Measurements from ENCODE around the gene PLCB1.
A peak's percentile ranks its signal among the peaks of the same experiment; 100 is the strongest.

The PLCB1 gene

GRCh38 chr20:8213831-8214587 lies 81.9 kb downstream of the PLCB1 start:
- Histone ChIP-seq H3K27ac (ENCODE audit: low read length) (no peak overlapping the region), H3K4me3 (ENCODE audit: low read depth in 1 of 2, low read length in 2 of 2) (no peak overlapping the region)

GRCh38 chr20:8215361-8215781 lies 83.3 kb downstream of the PLCB1 start:
- no peak overlapping the region for H3K27ac ChIP-seq (ENCODE audit: low read length)

More at GRCh38 chr20:8213831-8214587, 81.9 kb downstream of the PLCB1 start:
- no peaks in the 10 kb centered on the region for H3K9me3 ChIP-seq (ENCODE audit: control insufficient read depth in 1 of 2, low read length in 2 of 2)
- no peaks in the 10 kb centered on the region for H3K36me3 ChIP-seq (ENCODE audit: control insufficient read depth in 1 of 2, insufficient read depth in 2 of 2, low read length in 2 of 2)
- H3K27me3 ChIP-seq (ENCODE audit: low read depth, low read length): no peaks in the 10 kb centered on the region
- peaks cover 8 to 18% of the 10 kb centered on the region in 2 donors for H3K4me1 ChIP-seq (ENCODE audit: control insufficient read depth in 1 of 2, insufficient read depth in 2 of 2, low read length in 2 of 2)

GRCh38 chr20:8216375-8217200 lies 84.5 kb downstream of the PLCB1 start:
- Histone ChIP-seq H3K4me1 (ENCODE audit: control insufficient read depth in 1 of 2, insufficient read depth in 2 of 2, low read length in 2 of 2) (peaks cover 8 to 25% of the 10 kb centered on the region in 2 donors), H3K27ac (ENCODE audit: low read length) (peak overlapping the region; percentile 7), H3K4me3 (ENCODE audit: low read depth in 1 of 2, low read length in 2 of 2) (no peak overlapping the region), H3K36me3 (ENCODE audit: control insufficient read depth in 1 of 2, insufficient read depth in 2 of 2, low read length in 2 of 2) (no peaks in the 10 kb centered on the region), H3K9me3 (ENCODE audit: control insufficient read depth in 1 of 2, low read length in 2 of 2) (no peaks in the 10 kb centered on the region), H3K27me3 (ENCODE audit: low read depth, low read length) (no peaks in the 10 kb centered on the region)

More at GRCh38 chr20:8215361-8215781, 83.3 kb downstream of the PLCB1 start:
- Histone ChIP-seq H3K4me3 (ENCODE audit: low read depth in 1 of 2, low read length in 2 of 2) (peak overlapping the region in 1 of 2 donors; percentile 3), H3K27me3 (ENCODE audit: low read depth, low read length) (no peaks in the 10 kb centered on the region), H3K36me3 (ENCODE audit: control insufficient read depth in 1 of 2, insufficient read depth in 2 of 2, low read length in 2 of 2) (no peaks in the 10 kb centered on the region), H3K4me1 (ENCODE audit: control insufficient read depth in 1 of 2, insufficient read depth in 2 of 2, low read length in 2 of 2) (peaks cover 8 to 24% of the 10 kb centered on the region in 2 donors), H3K9me3 (ENCODE audit: control insufficient read depth in 1 of 2, low read length in 2 of 2) (no peaks in the 10 kb centered on the region)

- no peaks in the 10 kb centered on the region for H3K27me3 ChIP-seq (ENCODE audit: low read depth, low read length)
- H3K4me3 ChIP-seq (ENCODE audit: low read depth in 1 of 2, low read length in 2 of 2): no peak overlapping the region
These were observed 86.8 kb downstream of the PLCB1 start for GRCh38 chr20:8218861-8219260.

GRCh38 chr20:8219403-8219802 lies 87.3 kb downstream of the PLCB1 start:
- H3K27ac ChIP-seq (ENCODE audit: low read length): no peak overlapping the region
- H3K36me3 ChIP-seq (ENCODE audit: control insufficient read depth in 1 of 2, insufficient read depth in 2 of 2, low read length in 2 of 2): no peaks in the 10 kb centered on the region
- H3K4me3 ChIP-seq (ENCODE audit: low read depth in 1 of 2, low read length in 2 of 2): no peak overlapping the region
- peaks cover 8 to 20% of the 10 kb centered on the region in 2 donors for H3K4me1 ChIP-seq (ENCODE audit: control insufficient read depth in 1 of 2, insufficient read depth in 2 of 2, low read length in 2 of 2)
- H3K9me3 ChIP-seq (ENCODE audit: control insufficient read depth in 1 of 2, low read length in 2 of 2): no peaks in the 10 kb centered on the region
- no peaks in the 10 kb centered on the region for H3K27me3 ChIP-seq (ENCODE audit: low read depth, low read length)

More at GRCh38 chr20:8218861-8219260, 86.8 kb downstream of the PLCB1 start:
- Histone ChIP-seq H3K9me3 (ENCODE audit: control insufficient read depth in 1 of 2, low read length in 2 of 2) (no peaks in the 10 kb centered on the region), H3K4me1 (ENCODE audit: control insufficient read depth in 1 of 2, insufficient read depth in 2 of 2, low read length in 2 of 2) (peaks cover 8 to 25% of the 10 kb centered on the region in 2 donors), H3K27ac (ENCODE audit: low read length) (no peak overlapping the region), H3K36me3 (ENCODE audit: control insufficient read depth in 1 of 2, insufficient read depth in 2 of 2, low read length in 2 of 2) (no peaks in the 10 kb centered on the region)

GRCh38 chr20:8220716-8221115 lies 88.7 kb downstream of the PLCB1 start:
- H3K27me3 ChIP-seq (ENCODE audit: low read depth, low read length): no peaks in the 10 kb centered on the region
- no peak overlapping the region for H3K4me3 ChIP-seq (ENCODE audit: low read depth in 1 of 2, low read length in 2 of 2)
- peaks cover 0 to 12% of the 10 kb centered on the region in 2 donors for H3K4me1 ChIP-seq (ENCODE audit: control insufficient read depth in 1 of 2, insufficient read depth in 2 of 2, low read length in 2 of 2)
- no peaks in the 10 kb centered on the region for H3K36me3 ChIP-seq (ENCODE audit: control insufficient read depth in 1 of 2, insufficient read depth in 2 of 2, low read length in 2 of 2)
- H3K9me3 ChIP-seq (ENCODE audit: control insufficient read depth in 1 of 2, low read length in 2 of 2): no peaks in the 10 kb centered on the region
- H3K27ac ChIP-seq (ENCODE audit: low read length): no peak overlapping the region

GRCh38 chr20:8221887-8222419 lies 89.9 kb downstream of the PLCB1 start:
- Histone ChIP-seq H3K27ac (ENCODE audit: low read length) (no peak overlapping the region), H3K4me1 (ENCODE audit: control insufficient read depth in 1 of 2, insufficient read depth in 2 of 2, low read length in 2 of 2) (peaks cover 0 to 12% of the 10 kb centered on the region in 2 donors), H3K9me3 (ENCODE audit: control insufficient read depth in 1 of 2, low read length in 2 of 2) (no peaks in the 10 kb centered on the region), H3K36me3 (ENCODE audit: control insufficient read depth in 1 of 2, insufficient read depth in 2 of 2, low read length in 2 of 2) (no peaks in the 10 kb centered on the region), H3K4me3 (ENCODE audit: low read depth in 1 of 2, low read length in 2 of 2) (no peak overlapping the region), H3K27me3 (ENCODE audit: low read depth, low read length) (no peaks in the 10 kb centered on the region)

GRCh38 chr20:8223091-8223870 lies 91.2 kb downstream of the PLCB1 start:
- peaks cover 0 to 12% of the 10 kb centered on the region in 2 donors for H3K4me1 ChIP-seq (ENCODE audit: control insufficient read depth in 1 of 2, insufficient read depth in 2 of 2, low read length in 2 of 2)
- no peaks in the 10 kb centered on the region for H3K36me3 ChIP-seq (ENCODE audit: control insufficient read depth in 1 of 2, insufficient read depth in 2 of 2, low read length in 2 of 2)
- no peaks in the 10 kb centered on the region for H3K9me3 ChIP-seq (ENCODE audit: control insufficient read depth in 1 of 2, low read length in 2 of 2)
- H3K27me3 ChIP-seq (ENCODE audit: low read depth, low read length): no peaks in the 10 kb centered on the region
- peak overlapping the region; percentile 8 for H3K27ac ChIP-seq (ENCODE audit: low read length)
- no peak overlapping the region for H3K4me3 ChIP-seq (ENCODE audit: low read depth in 1 of 2, low read length in 2 of 2)

GRCh38 chr20:8225658-8226057 lies 93.6 kb downstream of the PLCB1 start:
- H3K9me3 ChIP-seq (ENCODE audit: control insufficient read depth in 1 of 2, low read length in 2 of 2): no peaks in the 10 kb centered on the region
- H3K4me3 ChIP-seq (ENCODE audit: low read depth in 1 of 2, low read length in 2 of 2): no peak overlapping the region

GRCh38 chr20:8226106-8226505 lies 94.0 kb downstream of the PLCB1 start:
- H3K9me3 ChIP-seq (ENCODE audit: control insufficient read depth in 1 of 2, low read length in 2 of 2): no peaks in the 10 kb centered on the region
- H3K4me3 ChIP-seq (ENCODE audit: low read depth in 1 of 2, low read length in 2 of 2): no peak overlapping the region
- H3K4me1 ChIP-seq (ENCODE audit: control insufficient read depth in 1 of 2, insufficient read depth in 2 of 2, low read length in 2 of 2): peaks cover 0 to 4% of the 10 kb centered on the region in 2 donors
- no peaks in the 10 kb centered on the region for H3K36me3 ChIP-seq (ENCODE audit: control insufficient read depth in 1 of 2, insufficient read depth in 2 of 2, low read length in 2 of 2)
- no peak overlapping the region for H3K27ac ChIP-seq (ENCODE audit: low read length)
- no peaks in the 10 kb centered on the region for H3K27me3 ChIP-seq (ENCODE audit: low read depth, low read length)

More at GRCh38 chr20:8225658-8226057, 93.6 kb downstream of the PLCB1 start:
- H3K27me3 ChIP-seq (ENCODE audit: low read depth, low read length): no peaks in the 10 kb centered on the region
- H3K27ac ChIP-seq (ENCODE audit: low read length): no peak overlapping the region
- H3K4me1 ChIP-seq (ENCODE audit: control insufficient read depth in 1 of 2, insufficient read depth in 2 of 2, low read length in 2 of 2): peaks cover 0 to 4% of the 10 kb centered on the region in 2 donors
- H3K36me3 ChIP-seq (ENCODE audit: control insufficient read depth in 1 of 2, insufficient read depth in 2 of 2, low read length in 2 of 2): no peaks in the 10 kb centered on the region
